NCI-H2227 (cell line): ENCODE measurements around the gene USP47.

ENCODE experiments used
- DNase-seq: peaks from one replicate; lab custom pipeline; 2025; ENCODE audit not compliant: unreplicated experiment; lab: John Stamatoyannopoulos, UW

The USP47 gene

GRCh38 chr11:11937433-11937832 is 95.7 kb downstream of the USP47 start:
- no peak for DNase-seq

GRCh38 chr11:11937957-11938356 is 96.2 kb downstream of the USP47 start:
- DNase-seq: no peak

- peak; percentile 71 for DNase-seq
Measured at GRCh38 chr11:11940551-11940950, 98.8 kb downstream of the USP47 start.

- DNase-seq: no peak
Measured at GRCh38 chr11:11942668-11943067, 100.9 kb downstream of the USP47 start.

GRCh38 chr11:11944444-11944843 is 102.7 kb downstream of the USP47 start:
- DNase-seq: no peak

- DNase-seq: no peak
Measured at GRCh38 chr11:11946180-11946579, 104.4 kb downstream of the USP47 start.

GRCh38 chr11:11946878-11947277 is 105.1 kb downstream of the USP47 start:
- DNase-seq: no peak

- no peak for DNase-seq
Measured at GRCh38 chr11:11947825-11948224, 106.1 kb downstream of the USP47 start.

GRCh38 chr11:11948242-11948947 is 106.6 kb downstream of the USP47 start:
- no peak for DNase-seq

GRCh38 chr11:11949482-11949881 is 107.7 kb downstream of the USP47 start:
- DNase-seq: no peak

GRCh38 chr11:11952036-11952435 is 110.3 kb downstream of the USP47 start:
- peak; percentile 32 for DNase-seq

GRCh38 chr11:11956006-11956405 is 114.2 kb downstream of the USP47 start:
- no peak for DNase-seq

GRCh38 chr11:11958403-11959231 is 116.8 kb downstream of the USP47 start:
- DNase-seq: no peak

- DNase-seq: no peak
Measured at GRCh38 chr11:11959601-11960000, 117.8 kb downstream of the USP47 start.

GRCh38 chr11:11960687-11961086 is 118.9 kb downstream of the USP47 start:
- no peak for DNase-seq

- no peak for DNase-seq
Measured at GRCh38 chr11:11961399-11962028, 119.7 kb downstream of the USP47 start.

- DNase-seq: no peak
Measured at GRCh38 chr11:11963067-11963466, 121.3 kb downstream of the USP47 start.

GRCh38 chr11:11963842-11964773 is 122.3 kb downstream of the USP47 start:
- no peak for DNase-seq

- DNase-seq: no peak
Measured at GRCh38 chr11:11964774-11965150, 123.0 kb downstream of the USP47 start.

- no peak for DNase-seq
Measured at GRCh38 chr11:11965192-11965591, 123.4 kb downstream of the USP47 start.
